Measurements from ENCODE around the gene CDH4. TPM values are rescaled to one million over a fixed set of nuclear protein-coding genes. Genes with fewer than 3 reads are reported as not detected.

Gene CDH4
- total and polyA plus RNA-seq, 12 donors = 0.04 to 0.25 (median 0.08) TPM; not detected in 5

DNA sequence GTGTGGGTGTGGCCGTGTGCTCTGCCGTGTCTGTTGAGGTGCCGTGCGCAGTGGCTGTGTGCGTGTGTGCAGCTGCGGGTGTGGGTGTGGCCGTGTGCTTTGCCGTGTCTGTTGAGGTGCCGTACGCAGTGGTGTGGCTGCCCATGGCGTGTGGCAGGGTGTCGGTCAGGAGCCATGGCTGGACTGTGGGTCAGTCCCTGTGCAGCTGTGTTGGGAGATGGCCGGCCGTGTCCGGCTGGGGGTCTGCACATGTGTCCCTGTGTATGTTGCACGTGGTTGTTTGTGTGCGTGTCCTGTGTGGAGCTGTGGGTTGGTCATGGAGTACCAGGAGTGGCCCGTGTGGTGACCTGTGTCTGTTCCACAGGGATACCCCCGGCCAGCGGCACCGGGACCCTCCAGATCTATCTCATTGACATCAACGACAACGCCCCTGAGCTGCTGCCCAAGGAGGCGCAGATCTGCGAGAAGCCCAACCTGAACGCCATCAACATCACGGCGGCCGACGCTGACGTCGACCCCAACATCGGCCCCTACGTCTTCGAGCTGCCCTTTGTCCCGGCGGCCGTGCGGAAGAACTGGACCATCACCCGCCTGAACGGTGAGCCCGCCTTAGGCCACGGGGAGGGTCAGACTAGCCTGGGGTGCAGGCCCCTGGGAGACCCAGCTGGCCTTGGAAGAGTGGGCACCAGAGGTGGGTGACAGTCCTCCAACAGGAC is 675.9 kb downstream of the CDH4 start:
- H3K27me3 ChIP-seq = peaks cover 0 to 25% (median 11%) of the 10 kb centered on the region in 7 donors
- TF ChIP-seq CTCF (IDR thresholded peaks at IDR 0.05) = no peak
- H3K27ac ChIP-seq = no peak overlapping the region
- no peak for ATAC-seq
- H3K4me3 ChIP-seq = no peak overlapping the region
- H3K4me1 ChIP-seq = no peaks in the 10 kb centered on the region
- intact Hi-C loops (cut with DNase I) = no loop called here
- WGBS, 2 donors = 92 to 93% methylated on average over 43 of the region's 43 CpGs
- DNase-seq = peak in 1 of 2 donors; percentile 8
- no peaks in the 10 kb centered on the region for H3K36me3 ChIP-seq
- H3K9me3 ChIP-seq = no peaks in the 10 kb centered on the region

- no peaks in the 10 kb centered on the region for H3K9me3 ChIP-seq
- H3K4me1 ChIP-seq = no peaks in the 10 kb centered on the region
- no peak for ATAC-seq
- intact Hi-C loops (cut with DNase I) = no loop called here
- 94 to 95% methylated on average over 12 of the region's 12 CpGs for WGBS, 2 donors
- H3K36me3 ChIP-seq = no peaks in the 10 kb centered on the region
- peak in 1 of 2 donors; percentile 1 for DNase-seq
- no peak overlapping the region for H3K27ac ChIP-seq
- no peak for TF ChIP-seq CTCF (IDR thresholded peaks at IDR 0.05)
- H3K4me3 ChIP-seq = no peak overlapping the region
- H3K27me3 ChIP-seq = peaks cover 0 to 21% (median 7%) of the 10 kb centered on the region in 7 donors
These were observed 677.5 kb downstream of the CDH4 start for GRCh38 chr20:61929561-61929960.

- no peak overlapping the region for H3K27ac ChIP-seq
- no peaks in the 10 kb centered on the region for H3K4me1 ChIP-seq
- peaks cover 0 to 25% (median under 1%) of the 10 kb centered on the region in 7 donors for H3K27me3 ChIP-seq
- 88 to 91% methylated on average over 12 of the region's 12 CpGs for WGBS, 2 donors
- TF ChIP-seq CTCF (IDR thresholded peaks at IDR 0.05) = no peak
- ATAC-seq (no peak), DNase-seq (peak in 1 of 2 donors; percentile 1)
- no peaks in the 10 kb centered on the region for H3K9me3 ChIP-seq
- intact Hi-C loops (cut with DNase I) = no loop called here
- H3K4me3 ChIP-seq = no peak overlapping the region
- no peaks in the 10 kb centered on the region for H3K36me3 ChIP-seq
These were observed 678.1 kb downstream of the CDH4 start for GRCh38 chr20:61929971-61930666.

GRCh38 chr20:61930776-61931475 is 678.9 kb downstream of the CDH4 start:
- intact Hi-C loops (cut with DNase I) = no loop called here
- no peak for ATAC-seq
- H3K36me3 ChIP-seq = no peaks in the 10 kb centered on the region
- no peak overlapping the region for H3K27ac ChIP-seq
- H3K9me3 ChIP-seq = no peaks in the 10 kb centered on the region
- no peaks in the 10 kb centered on the region for H3K4me1 ChIP-seq
- no peak for TF ChIP-seq CTCF (IDR thresholded peaks at IDR 0.05)
- 80 to 84% methylated on average over 28 of the region's 28 CpGs for WGBS, 2 donors
- no peak overlapping the region for H3K4me3 ChIP-seq
- H3K27me3 ChIP-seq = peaks cover 0 to 21% (median 0%) of the 10 kb centered on the region in 7 donors
- peak in 1 of 2 donors; percentile 6 for DNase-seq

Measured in heart right ventricle (tissue), 16 donors.